Measurements from ENCODE around the gene MRPS25. TPM values are rescaled to one million over a fixed set of nuclear protein-coding genes. Genes with fewer than 3 reads are reported as not detected.

MRPS25 gene
- total and polyA plus RNA-seq, 2 experiments from 2014 or later: 47.9 to 75.0 TPM

- no peak for TF ChIP-seq ZNF462 (CRISPR knock-in tag; IDR thresholded peaks at IDR 0.05)
- no peak for TF ChIP-seq EZH2 (IDR thresholded peaks at IDR 0.05; ENCODE audit: low read depth, unreplicated experiment)
- no peak for TF ChIP-seq CREB1 (CRISPR knock-in tag; IDR thresholded peaks at IDR 0.05; ENCODE audit: low read depth)
- TF ChIP-seq STAT1 (IDR thresholded peaks at IDR 0.05; ENCODE audit: unreplicated experiment): no peak
- no peak for TF ChIP-seq ETS1 (IDR thresholded peaks at IDR 0.05)
Measured at GRCh38 chr3:15045667-15046066, 19.4 kb downstream of the MRPS25 start (continued).

- Histone ChIP-seq H3K27me3 (ENCODE audit: insufficient read depth) (no peaks in the 10 kb centered on the region), H3K4me3 (no peak overlapping the region), H3F3A (replicated peaks; ENCODE audit: low read depth) (peaks cover 29% of the 10 kb centered on the region; the same call in 1 of the 2 replicates), H4K20me1 (replicated peaks; ENCODE audit: insufficient read depth) (peaks cover 29% of the 10 kb centered on the region), H3K27ac (ENCODE audit: low read depth) (no peak overlapping the region), H3K79me2 (replicated peaks; ENCODE audit: insufficient read depth) (peaks cover 6% of the 10 kb centered on the region), H3K9me2 (ENCODE audit: insufficient read depth) (no peaks in the 10 kb centered on the region), H3K4me2 (no peak overlapping the region), H3K4me1 (ENCODE audit: insufficient read depth) (no peaks in the 10 kb centered on the region), H3K36me3 (ENCODE audit: insufficient read depth) (peaks cover 59% of the 10 kb centered on the region), H2AFZ (no peak overlapping the region)
- peaks cover 6% of the 10 kb centered on the region for H3K27me3 Mint-ChIP-seq (ENCODE audit: insufficient read depth, low read depth, poor library complexity)
- no peaks in the 10 kb centered on the region for H3K9me3 Mint-ChIP-seq
- DNase-seq (ENCODE audit: low spot score) (no peak), ATAC-seq (no peak)
- 0 out of 2 replicates have a peak overlapping the region, but pooled peaks have one; percentile 12 for H3K27ac Mint-ChIP-seq
- no peaks in the 10 kb centered on the region for H3K4me1 Mint-ChIP-seq
- H3K36me3 Mint-ChIP-seq (ENCODE audit: low read depth): peaks cover 88% of the 10 kb centered on the region
- H3K4me3 Mint-ChIP-seq: no peak overlapping the region
- TF ChIP-seq EZH2phosphoT487 (IDR thresholded peaks at IDR 0.05; ENCODE audit: unreplicated experiment) (no peak), ZNF331 (CRISPR knock-in tag; IDR thresholded peaks at IDR 0.05; ENCODE audit: low read depth) (no peak), JUNB (IDR thresholded peaks at IDR 0.05; ENCODE audit: unreplicated experiment) (no peak), ZNF462 (CRISPR knock-in tag; IDR thresholded peaks at IDR 0.05) (no peak), EZH2 (IDR thresholded peaks at IDR 0.05; ENCODE audit: low read depth, unreplicated experiment) (no peak)
Measured at GRCh38 chr3:15044326-15044725, 20.8 kb downstream of the MRPS25 start.

All from GM23338 (cell line).